ENCODE data around the gene CDH11. TPM values are rescaled to one million over a fixed set of nuclear protein-coding genes. Genes with fewer than 3 reads are reported as not detected.

The CDH11 gene
- total RNA-seq, 2 donors from 2014 or later: 51.6 to 59.1 TPM

DNA sequence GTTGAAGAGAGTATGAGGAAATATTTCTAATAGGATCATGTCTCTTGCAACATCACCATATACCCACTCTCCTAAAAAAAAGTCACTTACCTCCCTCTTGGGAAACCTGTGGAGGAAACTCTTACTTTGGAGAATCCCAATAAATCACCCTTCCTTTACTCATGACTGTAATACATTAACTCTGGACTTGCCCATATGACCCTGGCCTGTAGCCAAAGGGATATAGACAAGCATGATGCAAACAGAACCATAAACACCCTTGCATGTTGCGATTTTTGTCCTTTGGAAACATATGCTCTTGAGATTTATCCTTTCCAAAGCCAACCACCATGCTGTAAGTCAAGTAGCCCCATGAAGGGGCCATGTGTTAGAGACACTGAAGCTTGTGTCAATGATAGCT, 19.5 kb downstream of the CDH11 start:
- Histone ChIP-seq H3K9me3 (no peaks in the 10 kb centered on the region), H3K4me3 (no peak overlapping the region)
- DNase-seq (ENCODE audit: low spot score): no peak

DNA sequence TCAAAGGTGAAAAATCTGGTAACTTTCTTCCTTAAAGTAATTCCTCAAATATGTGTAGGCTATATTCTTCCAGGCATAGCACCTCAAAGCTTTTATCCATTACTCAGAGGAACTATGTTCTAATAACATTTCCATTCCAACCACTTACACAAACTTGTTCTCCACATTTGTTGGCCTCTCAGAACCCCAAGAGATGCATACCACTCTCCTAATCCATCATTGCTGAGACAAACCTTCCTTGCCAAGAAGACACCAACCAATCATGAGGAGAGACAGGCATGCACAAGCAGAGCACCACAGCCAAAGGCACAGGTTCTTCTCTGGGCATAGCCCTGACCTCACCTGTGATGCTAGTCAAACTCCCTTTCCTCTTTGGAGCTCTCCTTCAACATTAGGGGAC, 20.9 kb downstream of the CDH11 start:
- no peak for DNase-seq (ENCODE audit: low spot score)
- H3K4me1 ChIP-seq: no peaks in the 10 kb centered on the region
- no peak overlapping the region for H3K4me3 ChIP-seq
- H3K27ac ChIP-seq: no peak overlapping the region
- TF ChIP-seq CTCF (IDR thresholded peaks at IDR 0.05): no peak
- no peaks in the 10 kb centered on the region for H3K9me3 ChIP-seq
- no peaks in the 10 kb centered on the region for H3K27me3 ChIP-seq
- H3K36me3 ChIP-seq: no peaks in the 10 kb centered on the region

More for the DNA sequence above, 19.5 kb downstream of the CDH11 start:
- Histone ChIP-seq H3K27ac (no peak overlapping the region), H3K27me3 (no peaks in the 10 kb centered on the region), H3K4me1 (no peaks in the 10 kb centered on the region), H3K36me3 (no peaks in the 10 kb centered on the region)
- no peak for TF ChIP-seq CTCF (IDR thresholded peaks at IDR 0.05)

DNA sequence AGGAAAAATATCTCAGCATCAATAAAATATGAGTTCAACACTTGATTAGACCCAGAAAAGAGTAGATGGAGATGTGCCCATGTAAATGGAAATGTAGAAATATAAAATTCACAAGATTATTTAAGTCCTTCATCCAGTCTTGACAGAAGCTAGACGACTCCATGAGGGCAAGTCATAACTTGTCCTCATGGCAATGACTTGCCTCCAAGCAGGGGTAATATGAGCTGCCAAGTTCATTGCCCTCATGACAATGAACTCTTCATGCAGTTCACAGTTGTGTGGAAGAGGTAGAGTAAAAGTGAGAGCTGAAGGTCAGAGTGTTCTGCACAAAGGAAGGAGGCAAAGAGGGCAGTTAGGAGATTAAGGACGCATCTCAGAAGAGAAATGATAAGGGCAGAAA, 22.3 kb downstream of the CDH11 start:
- no peak overlapping the region for H3K27ac ChIP-seq
- TF ChIP-seq CTCF (IDR thresholded peaks at IDR 0.05): no peak
- H3K36me3 ChIP-seq: no peaks in the 10 kb centered on the region
- H3K9me3 ChIP-seq: no peaks in the 10 kb centered on the region
- DNase-seq (ENCODE audit: low spot score): no peak
- H3K4me3 ChIP-seq: no peak overlapping the region
- no peaks in the 10 kb centered on the region for H3K27me3 ChIP-seq
- H3K4me1 ChIP-seq: no peaks in the 10 kb centered on the region

DNA sequence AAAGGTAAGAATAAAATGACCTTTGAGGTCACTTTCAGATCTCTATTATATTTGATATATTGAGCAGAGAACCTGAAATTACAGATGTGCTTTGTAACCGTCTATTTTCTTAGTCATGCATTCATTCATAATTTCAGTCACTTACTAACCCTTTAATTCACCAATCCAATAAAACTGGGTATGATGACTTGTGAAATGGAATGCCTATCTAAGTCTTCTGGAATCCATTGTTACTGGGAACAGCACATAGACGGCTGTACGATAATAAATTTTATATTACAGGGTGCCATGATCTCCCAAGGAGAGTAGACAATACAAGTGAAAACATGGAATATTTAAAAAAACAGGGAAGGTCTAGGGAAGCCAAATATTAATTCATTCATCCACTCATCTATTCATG, 22.9 kb downstream of the CDH11 start:
- H3K4me3 ChIP-seq: no peak overlapping the region
- H3K27me3 ChIP-seq: no peaks in the 10 kb centered on the region
- DNase-seq (ENCODE audit: low spot score): no peak
- no peak for TF ChIP-seq CTCF (IDR thresholded peaks at IDR 0.05)
- no peaks in the 10 kb centered on the region for H3K36me3 ChIP-seq
- no peaks in the 10 kb centered on the region for H3K9me3 ChIP-seq
- H3K27ac ChIP-seq: no peak overlapping the region
- H3K4me1 ChIP-seq: no peaks in the 10 kb centered on the region

DNA sequence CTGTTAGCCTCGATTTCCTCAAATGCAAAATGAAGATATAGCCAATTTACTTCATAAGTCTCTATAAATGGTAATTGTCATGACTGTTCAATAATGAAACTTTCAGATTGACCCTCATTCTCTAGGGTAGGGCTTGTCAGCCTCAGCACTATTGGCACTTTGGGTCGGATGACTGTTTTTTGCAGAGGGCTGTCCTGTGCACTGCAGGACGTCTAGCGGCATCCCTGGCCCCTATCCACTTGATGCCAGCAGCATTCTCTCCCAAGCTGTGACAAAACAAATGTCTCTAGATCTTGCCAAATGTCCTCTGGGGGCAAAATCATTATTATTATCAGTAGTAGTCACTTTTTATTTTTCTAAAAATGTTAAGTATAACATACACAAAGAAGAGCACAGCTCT, 24.6 kb downstream of the CDH11 start:
- Histone ChIP-seq H3K9me3 (no peaks in the 10 kb centered on the region), H3K4me1 (no peaks in the 10 kb centered on the region), H3K27ac (no peak overlapping the region), H3K27me3 (no peaks in the 10 kb centered on the region), H3K36me3 (no peaks in the 10 kb centered on the region), H3K4me3 (no peak overlapping the region)
- DNase-seq (ENCODE audit: low spot score): no peak
- TF ChIP-seq CTCF (IDR thresholded peaks at IDR 0.05): no peak

DNA sequence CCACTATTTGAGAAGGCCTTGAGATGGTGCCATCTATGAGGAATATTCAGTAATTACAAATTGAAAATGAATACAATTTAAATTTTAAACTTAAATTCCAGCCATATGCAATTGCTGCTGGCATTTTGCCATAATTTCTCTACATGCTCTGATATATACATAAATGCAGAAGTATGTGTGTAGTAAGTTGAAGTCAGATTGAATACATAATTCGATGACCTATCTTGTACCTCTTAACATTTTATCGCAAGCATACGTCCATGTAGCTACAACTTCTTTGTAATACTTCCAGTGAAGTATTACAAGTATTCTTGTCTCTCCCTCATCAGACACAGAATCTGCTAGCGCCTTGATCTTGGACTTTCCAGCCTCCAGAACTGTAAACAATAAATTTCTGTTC, 26.0 kb downstream of the CDH11 start:
- Histone ChIP-seq H3K27me3 (no peaks in the 10 kb centered on the region), H3K27ac (no peak overlapping the region), H3K36me3 (no peaks in the 10 kb centered on the region), H3K9me3 (no peaks in the 10 kb centered on the region), H3K4me1 (no peaks in the 10 kb centered on the region), H3K4me3 (no peak overlapping the region)
- DNase-seq (ENCODE audit: low spot score): no peak
- no peak for TF ChIP-seq CTCF (IDR thresholded peaks at IDR 0.05)
